IMR-90 (cell line): ENCODE measurements around the gene RAB34. TPM values are rescaled to one million over a fixed set of nuclear protein-coding genes. Genes with fewer than 3 reads are reported as not detected.
A peak's percentile ranks its signal among the peaks of the same experiment; 100 is the strongest.

Experiments used
- ATAC-seq: fragments of 200-7000 bp; cut with Tn5 transposase; 2 replicates; pipeline ENCODE4 v1.9.1; 2020; ENCODE audit warnings: low read depth, mild to moderate bottlenecking, moderate library complexity
- BruUV-seq: library from RNA; stranded (reverse); fragments of 400-500 nt; replicated peaks from 2 replicates; lab custom pipeline; 2021; lab: Mats Ljungman, UMichigan
- CTCF ChIA-PET: fragments of 300-600 bp; formaldehyde crosslinking; extraction: SDS; loops from one replicate; lab custom pipeline; 2021; ENCODE audit warnings: antibody characterized with exemption; lab: Yijun Ruan, JAX
- POLR2A ChIA-PET: fragments of 300-600 bp; sonication (Branson Sonifier 250); formaldehyde crosslinking; loops from one replicate; lab custom pipeline; 2022; ENCODE audit warnings: antibody characterized with exemption; ENCODE audit not compliant: unreplicated experiment; lab: Charles Lee
- DNase-seq: peaks from one replicate; pipeline ENCODE4 v3.0.0; 2013
- H2AFZ ChIP-seq: replicated peaks from 2 replicates; pipeline ENCODE3; 2013; ENCODE audit warnings: low read length, mild to moderate bottlenecking; ENCODE audit not compliant: poor library complexity
- H2AK5ac ChIP-seq: 2 replicates; pipeline ENCODE4 v1.6.1; 2013; ENCODE audit warnings: low read depth, low read length, inconsistent platforms
- H2AK9ac ChIP-seq: replicated peaks from 2 replicates; pipeline ENCODE3; 2013; ENCODE audit warnings: mild to moderate bottlenecking, low read depth, low read length, moderate library complexity; ENCODE audit not compliant: poor library complexity
- H2BK120ac ChIP-seq: 2 replicates; pipeline ENCODE4 v1.6.1; 2013; ENCODE audit warnings: low read depth, low read length, inconsistent platforms
- H2BK15ac ChIP-seq: 3 replicates; pipeline ENCODE4 v1.6.1; 2013; ENCODE audit warnings: low read depth, low read length, inconsistent platforms
- H2BK20ac ChIP-seq: 2 replicates; pipeline ENCODE4 v1.6.1; 2013; ENCODE audit warnings: low read depth, mild to moderate bottlenecking, inconsistent platforms, low read length, moderate library complexity
- H2BK5ac ChIP-seq: 2 replicates; pipeline ENCODE4 v1.6.1; 2013; ENCODE audit warnings: mild to moderate bottlenecking, low read depth, low read length, inconsistent platforms; ENCODE audit not compliant: poor library complexity, severe bottlenecking
- H3K14ac ChIP-seq: replicated peaks from 2 replicates; pipeline ENCODE4 v1.6.1; 2013; ENCODE audit warnings: low read depth, low read length, inconsistent platforms
- H3K18ac ChIP-seq: 2 replicates; pipeline ENCODE4 v1.6.1; 2013; ENCODE audit warnings: low read depth, low read length, control low read depth
- H3K23ac ChIP-seq: 2 replicates; pipeline ENCODE4 v1.6.1; 2013; ENCODE audit warnings: low read depth, low read length, inconsistent platforms
- H3K27ac ChIP-seq: 2 replicates; pipeline ENCODE4 v1.5.1; 2013; ENCODE audit warnings: mild to moderate bottlenecking, control low read depth, low read length; ENCODE audit not compliant: insufficient read depth
- H3K27me3 ChIP-seq: 2 replicates; pipeline ENCODE4 v1.6.1; 2013; ENCODE audit warnings: low read length; ENCODE audit not compliant: control insufficient read depth, insufficient read depth
- H3K36me3 ChIP-seq: 2 replicates; pipeline ENCODE4 v1.6.1; 2013; ENCODE audit warnings: low read length, mixed read lengths; ENCODE audit not compliant: control insufficient read depth, insufficient read depth
- H3K4ac ChIP-seq: 2 replicates; pipeline ENCODE4 v1.6.1; 2013; ENCODE audit warnings: low read depth, low read length, inconsistent platforms
- H3K4me1 ChIP-seq: 2 replicates; pipeline ENCODE4 v1.6.1; 2013; ENCODE audit warnings: low read length, mixed read lengths; ENCODE audit not compliant: control insufficient read depth, insufficient read depth
- H3K4me2 ChIP-seq: 2 replicates; pipeline ENCODE4 v1.6.1; 2013; ENCODE audit warnings: low read depth, mild to moderate bottlenecking, control low read depth, low read length, moderate library complexity
- H3K4me3 ChIP-seq: 2 replicates; pipeline ENCODE4 v1.5.1; 2013; ENCODE audit warnings: low read depth, mild to moderate bottlenecking, control low read depth, low read length, moderate library complexity; ENCODE audit not compliant: insufficient read depth
- H3K56ac ChIP-seq: 2 replicates; pipeline ENCODE4 v1.6.1; 2013; ENCODE audit warnings: low read length, inconsistent platforms; ENCODE audit not compliant: insufficient read depth; ENCODE audit errors: extremely low read depth
- H3K79me1 ChIP-seq, 2 experiments: 2 replicates each; pipeline ENCODE4 v1.6.1; 2013; ENCODE audit warnings: low read length in 2 of 2, inconsistent platforms in 1 of 2, low read depth in 1 of 2
- H3K9ac ChIP-seq: 2 replicates; pipeline ENCODE4 v1.6.1; 2013; ENCODE audit warnings: low read depth, low read length, control low read depth
- H3K9me1 ChIP-seq: 2 replicates; pipeline ENCODE4 v1.6.1; 2013; ENCODE audit warnings: low read length, inconsistent platforms; ENCODE audit not compliant: insufficient read depth
- H3K9me3 ChIP-seq: 2 replicates; pipeline ENCODE4 v1.6.1; 2013; ENCODE audit warnings: low read length; ENCODE audit not compliant: control insufficient read depth, insufficient read depth
- H4K20me1 ChIP-seq: 2 replicates; pipeline ENCODE4 v1.6.1; 2013; ENCODE audit warnings: low read length, inconsistent platforms; ENCODE audit not compliant: insufficient read depth
- H4K5ac ChIP-seq: 2 replicates; pipeline ENCODE4 v1.6.1; 2013; ENCODE audit warnings: mild to moderate bottlenecking, low read depth, low read length, control low read depth
- H4K8ac ChIP-seq, 2 experiments: 2 replicates each; pipeline ENCODE4 v1.6.1; 2013; ENCODE audit warnings: low read depth in 2 of 2, low read length in 2 of 2, control low read depth in 1 of 2, inconsistent platforms in 1 of 2
- H4K91ac ChIP-seq: 2 replicates; pipeline ENCODE4 v1.6.1; 2013; ENCODE audit warnings: low read depth, low read length, inconsistent platforms; ENCODE audit not compliant: insufficient read depth
- CEBPB ChIP-seq: IDR thresholded peaks from 2 replicates; pipeline ENCODE4 v1.6.1; 2012; ENCODE audit warnings: low read depth, low read length, improper control_type of control experiment
- MAZ ChIP-seq: IDR thresholded peaks from 2 replicates; pipeline ENCODE4 v1.6.1; 2012; ENCODE audit warnings: low read depth, mild to moderate bottlenecking, low read length, improper control_type of control experiment, moderate library complexity, borderline replicate concordance
- USF2 ChIP-seq: fragments of 150-350 bp; IDR thresholded peaks from 2 replicates; pipeline ENCODE4 v1.6.1; 2017; ENCODE audit warnings: mild to moderate bottlenecking, antibody characterized with exemption, low read length, low read depth
- WGBS, 2 experiments: methylation state at CpG; one replicate each; pipeline versions ENCODE4 v1.1.5 to v1.1.7; 2013; ENCODE audit warnings: missing lambda C conversion rate in 2 of 2; ENCODE audit not compliant: insufficient read length in 1 of 2; ENCODE audit errors: extremely low coverage in 2 of 2; 5-methylcytosine and 5-hydroxymethylcytosine counted together
- dilution Hi-C: fragments of 300-500 bp; cut with HindIII; formaldehyde crosslinking; loops from one replicate; pipeline ENCODE4 v1.14.3; 2018; ENCODE audit warnings: low sequenced_read_pairs; ENCODE audit not compliant: unreplicated experiment
- in situ Hi-C: fragments of 300-500 bp; cut with MboI; formaldehyde crosslinking; loops from 3 replicates; pipeline ENCODE4 v1.14.3; 2019; ENCODE audit warnings: low sequenced_read_pairs, inconsistent platforms, mixed read lengths
- intact Hi-C: fragments of 100-400 bp; cut with micrococcal nuclease; formaldehyde crosslinking; loops from 2 replicates; pipeline ENCODE4 v1.10.0; 2022
- polyA plus RNA-seq, 3 experiments: library from polyadenylated mRNA; depleted of rRNA; stranded (reverse); fragments of >200 nt; gene quantifications; 2 replicates each; pipeline ENCODE4 v1.2.3, GENCODE V29; 2012; ENCODE audit warnings: low replicate concordance in 1 of 3
- total RNA-seq: library from RNA; depleted of rRNA; stranded (reverse); fragments of >200 nt; gene quantifications from 2 replicates; pipeline ENCODE4 v1.2.3, GENCODE V29; 2012

RAB34 gene
- total and polyA plus RNA-seq, 2 of the 4 experiments (the other 2 are of a cell fraction), result 351 to 387 TPM

- no peaks in the 10 kb centered on the region for H3K9me3 ChIP-seq
- H2AK5ac ChIP-seq, result no peak overlapping the region
- H3K9me1 ChIP-seq, result no peaks in the 10 kb centered on the region
- H2BK15ac ChIP-seq, result no peak overlapping the region
- no peak overlapping the region for H3K18ac ChIP-seq
- dilution Hi-C loops, result no loop called here
- H3K27me3 ChIP-seq, result no peaks in the 10 kb centered on the region
- H3K56ac ChIP-seq, result no peak overlapping the region
- CTCF ChIA-PET, result interaction anchor here (0.7 to 1.7 kb wide), 2 partner anchors 12 to 34 kb away, joined by 3 to 5 read pairs; no protein-coding TSS in a partner anchor
- H3K9ac ChIP-seq, result no peak overlapping the region
- no peak for TF ChIP-seq USF2
- TF ChIP-seq CEBPB, result peak; percentile 35; the same call in 1 of the 2 replicates
- TF ChIP-seq MAZ, result no peak
- no peak overlapping the region for H3K4me3 ChIP-seq
- intact Hi-C loops, result loop anchor here (5.0 to 10.0 kb wide), 2 partner anchors 54 to 96 kb away; partner anchors contain the start of gene ERAL1
- H3K4me1 ChIP-seq, result peaks cover 4% of the 10 kb centered on the region; the same call in 1 of the 2 replicates
- no peak overlapping the region for H3K27ac ChIP-seq
- H2BK120ac ChIP-seq, result no peak overlapping the region
- no peak overlapping the region for H2AK9ac ChIP-seq
- H2BK20ac ChIP-seq, result no peak overlapping the region
- peaks cover 10 to 50% of the 10 kb centered on the region in 2 experiments for H3K79me1 ChIP-seq
- 80% methylated on average over 1 of the region's 9 CpGs; no CpG with 5 or more reads in 1 of the 2 experiments for WGBS, 2 experiments
- H3K23ac ChIP-seq, result no peak overlapping the region
- peak; percentile 56 for ATAC-seq
- H4K5ac ChIP-seq, result no peak overlapping the region
- H3K4me2 ChIP-seq, result no peak overlapping the region
- H3K36me3 ChIP-seq, result peaks cover 34% of the 10 kb centered on the region
- BruUV-seq, result no TSS peak
- H3K14ac ChIP-seq, result no peak overlapping the region
- H4K20me1 ChIP-seq, result peaks cover 27% of the 10 kb centered on the region; the same call in 1 of the 2 replicates
- no peak overlapping the region for H3K4ac ChIP-seq
- no peak overlapping the region for H4K91ac ChIP-seq
- no peak overlapping the region for H2AFZ ChIP-seq
- no peak overlapping the region for H4K8ac ChIP-seq
- peak; percentile 66 for DNase-seq
- POLR2A ChIA-PET, result interaction anchor here (1.1 kb wide), 1 partner anchor 34 kb away, joined by 3 read pairs; no protein-coding TSS in a partner anchor
- no peak overlapping the region for H2BK5ac ChIP-seq
- in situ Hi-C loops, result no loop called here
Observed at GRCh38 chr17:28760601-28761562, 43.2 kb upstream of the RAB34 start.
